RWPE2 (cell line): ENCODE measurements around the gene ACY1.

Experiments
- ATAC-seq: fragments of 200-7000 bp; cut with Tn5 transposase; 3 replicates; pipeline ENCODE4 v1.9.1; 2021; ENCODE audit warnings: low read depth
- DNase-seq: peaks from one replicate; pipeline ENCODE4 v3.0.0-alpha.2; 2020; ENCODE audit warnings: low spot score
- H3K27ac ChIP-seq: fragments of 450-650 bp; 2 replicates; pipeline ENCODE4 v1.5.1; 2017; ENCODE audit warnings: mild to moderate bottlenecking; ENCODE audit not compliant: poor library complexity, severe bottlenecking
- H3K27me3 ChIP-seq: fragments of 250-450 bp; sonication (Bioruptor Pico); 2 replicates; pipeline ENCODE4 v1.5.1; 2021; ENCODE audit warnings: mild to moderate bottlenecking, moderate library complexity; ENCODE audit not compliant: insufficient read depth, poor library complexity, severe bottlenecking
- H3K36me3 ChIP-seq: fragments of 250-450 bp; sonication (Bioruptor Pico); 2 replicates; pipeline ENCODE4 v1.5.1; 2020; ENCODE audit warnings: low read depth, mild to moderate bottlenecking, moderate library complexity
- H3K4me1 ChIP-seq: fragments of 250-450 bp; sonication (Bioruptor Pico); 2 replicates; pipeline ENCODE4 v1.5.1; 2021; ENCODE audit warnings: mild to moderate bottlenecking, moderate library complexity; ENCODE audit not compliant: insufficient read depth, poor library complexity, severe bottlenecking
- H3K4me3 ChIP-seq: fragments of 250-450 bp; sonication (Bioruptor Pico); 2 replicates; pipeline ENCODE4 v1.5.1; 2021; ENCODE audit warnings: mild to moderate bottlenecking, moderate library complexity; ENCODE audit not compliant: severe bottlenecking
- H3K9me3 ChIP-seq: fragments of 250-450 bp; sonication (Bioruptor Pico); 2 replicates; pipeline ENCODE4 v1.5.1; 2021; ENCODE audit warnings: mild to moderate bottlenecking, moderate library complexity; ENCODE audit not compliant: severe bottlenecking
- CTCF ChIP-seq: fragments of 450-650 bp; IDR thresholded peaks from one replicate; pipeline ENCODE4 v1.5.1; 2017; ENCODE audit warnings: mild to moderate bottlenecking, moderate library complexity; ENCODE audit not compliant: poor library complexity, severe bottlenecking

Gene ACY1

GRCh38 chr3:51954105-51954504 lies 29.2 kb upstream of the ACY1 start:
- no peaks in the 10 kb centered on the region for H3K36me3 ChIP-seq
- H3K9me3 ChIP-seq = no peaks in the 10 kb centered on the region
- no peak for DNase-seq
- peak overlapping the region; percentile 15 for H3K27ac ChIP-seq
- peaks cover 8% of the 10 kb centered on the region for H3K4me1 ChIP-seq
- no peak for TF ChIP-seq CTCF
- no peak for ATAC-seq
- no peak overlapping the region for H3K4me3 ChIP-seq
- no peaks in the 10 kb centered on the region for H3K27me3 ChIP-seq

- no peaks in the 10 kb centered on the region for H3K27me3 ChIP-seq
- ATAC-seq = no peak
Measured at GRCh38 chr3:51954713-51955112, 28.6 kb upstream of the ACY1 start.

GRCh38 chr3:51955175-51955892 lies 28.0 kb upstream of the ACY1 start, which contains the start of gene GPR62:
Gene GPR62 (plus strand): TSS chr3:51955381. CDS start chr3:51955653, 272 bp downstream.
- Histone ChIP-seq H3K4me1 (peaks cover 8% of the 10 kb centered on the region), H3K27me3 (no peaks in the 10 kb centered on the region), H3K27ac (peak within 1 kb of the TSS; percentile 10), H3K36me3 (no peaks in the 10 kb centered on the region), H3K4me3 (peak within 1 kb of the TSS; percentile 11), H3K9me3 (no peaks in the 10 kb centered on the region)
- peak; percentile 52 for DNase-seq
- no peak for TF ChIP-seq CTCF
- no peak for ATAC-seq

More at GRCh38 chr3:51954713-51955112, 28.6 kb upstream of the ACY1 start:
- Histone ChIP-seq H3K27ac (no peak overlapping the region), H3K4me1 (peaks cover 8% of the 10 kb centered on the region), H3K9me3 (no peaks in the 10 kb centered on the region), H3K4me3 (no peak overlapping the region), H3K36me3 (no peaks in the 10 kb centered on the region)
- no peak for TF ChIP-seq CTCF
- DNase-seq = no peak

- no peaks in the 10 kb centered on the region for H3K9me3 ChIP-seq
- peak overlapping the region; percentile 10 for H3K27ac ChIP-seq
- DNase-seq = peak; percentile 82
- H3K4me1 ChIP-seq = peaks cover 8% of the 10 kb centered on the region
- no peaks in the 10 kb centered on the region for H3K27me3 ChIP-seq
- TF ChIP-seq CTCF = peak; percentile 64
- peak; percentile 77 for ATAC-seq
- H3K4me3 ChIP-seq = peak overlapping the region; percentile 11
- no peaks in the 10 kb centered on the region for H3K36me3 ChIP-seq
Measured at GRCh38 chr3:51955893-51956770, 27.2 kb upstream of the ACY1 start.
